Natural killer cell (primary cell): Measurements from ENCODE around the gene EFNA3. TPM values are rescaled to one million over a fixed set of nuclear protein-coding genes. Genes with fewer than 3 reads are reported as not detected.

Experiments used
- ATAC-seq, 3 donors: fragments of 150-1000 bp in 2 of 3; fragments of 200-7000 bp in 1 of 3; cut with Tn5 transposase; 1 replicate in 1 of 3; 2 replicates in 2 of 3; pipeline ENCODE4 v1.10.0; 2021; ENCODE audit warnings: mild to moderate bottlenecking in 2 of 3, moderate library complexity in 2 of 3
- DNase-seq, 2 donors: peaks; one replicate each; pipeline versions ENCODE4 v3.0.0 to v3.0.0-alpha.2; 2013 to 2021; ENCODE audit warnings: mixed read lengths in 1 of 2
- H3K27ac ChIP-seq: one replicate; pipeline ENCODE4 v1.5.1; 2013; ENCODE audit warnings: mild to moderate bottlenecking, low read length
- H3K27me3 ChIP-seq: one replicate; pipeline ENCODE4 v1.6.1; 2013; ENCODE audit warnings: low read length; ENCODE audit not compliant: control insufficient read depth, insufficient read depth
- H3K36me3 ChIP-seq: one replicate; pipeline ENCODE4 v1.6.1; 2013; ENCODE audit warnings: low read length; ENCODE audit not compliant: control insufficient read depth, insufficient read depth
- H3K4me1 ChIP-seq: one replicate; pipeline ENCODE4 v1.6.1; 2013; ENCODE audit warnings: low read length; ENCODE audit not compliant: control insufficient read depth, insufficient read depth
- H3K4me3 ChIP-seq: one replicate; pipeline ENCODE4 v1.5.1; 2013; ENCODE audit warnings: low read length
- H3K9me3 ChIP-seq: one replicate; pipeline ENCODE4 v1.6.1; 2013; ENCODE audit warnings: low read length; ENCODE audit not compliant: control insufficient read depth, insufficient read depth
- H3K27ac Mint-ChIP-seq, 2 donors: one replicate each; pipeline ENCODE4 v1.8.0; 2022; ENCODE audit warnings: mild to moderate bottlenecking in 2 of 2, mixed read lengths in 2 of 2, moderate library complexity in 1 of 2
- H3K27me3 Mint-ChIP-seq, 2 donors: one replicate each; pipeline ENCODE4 v1.8.0; 2022; ENCODE audit warnings: low read depth in 2 of 2, mixed read lengths in 2 of 2
- H3K36me3 Mint-ChIP-seq: one replicate; pipeline ENCODE4 v1.8.0; 2022; ENCODE audit warnings: mixed read lengths
- H3K4me1 Mint-ChIP-seq, 2 donors: one replicate each; pipeline ENCODE4 v1.8.0; 2022; ENCODE audit warnings: mixed read lengths in 2 of 2
- H3K4me3 Mint-ChIP-seq: one replicate; pipeline ENCODE4 v1.8.0; 2022; ENCODE audit warnings: mild to moderate bottlenecking, moderate library complexity, mixed read lengths
- H3K9me3 Mint-ChIP-seq, 2 donors: one replicate each; pipeline ENCODE4 v1.8.0; 2022; ENCODE audit warnings: mixed read lengths in 2 of 2
- CTCF ChIP-seq: fragments of 200-600 bp; IDR thresholded peaks from one replicate; pipeline ENCODE4 v1.8.0; 2022; ENCODE audit warnings: antibody characterized with exemption
- whole genome bisulfite sequencing: methylation state at CpG from one replicate; pipeline ENCODE4 v1.1.7; 2013; ENCODE audit warnings: missing lambda C conversion rate; ENCODE audit not compliant: insufficient coverage; 5-methylcytosine and 5-hydroxymethylcytosine counted together
- intact Hi-C: fragments of 100-400 bp; cut with micrococcal nuclease; formaldehyde crosslinking; loops from one replicate; pipeline ENCODE4 v1.14.2; 2022
- total RNA-seq, 4 donors: library from RNA; stranded (reverse); fragments of 120-200 nt in 1 of 4; gene quantifications; one replicate each; pipeline versions ENCODE4 v1.2.3 to v1.2.4, GENCODE V29; 2013 to 2022

Gene EFNA3
- total RNA-seq, 3 donors from 2014 or later (not counting 1 experiment from before 2014, with no cell fraction given): 0.52 to 1.1 (median 0.68) TPM

- no peaks in the 10 kb centered on the region for H3K9me3 ChIP-seq
- no peaks in the 10 kb centered on the region for H3K9me3 Mint-ChIP-seq
- peak; percentile 93 for TF ChIP-seq CTCF
- no peaks in the 10 kb centered on the region for H3K27me3 ChIP-seq
- intact Hi-C loops: loop anchor here (1.0 to 5.0 kb wide), 5 partner anchors 16 to 503 kb away; partner anchors contain the start of genes CKS1B, PMVK, SHC1 and UBE2Q1
- peak overlapping the region in 1 of 2 donors; percentile 66 for H3K27ac Mint-ChIP-seq
- peaks cover 19 to 37% of the 10 kb centered on the region in 2 donors for H3K4me1 Mint-ChIP-seq
- DNase-seq (peak; percentile 95 to 96), ATAC-seq (peak; percentile 67 to 78 (median 67))
- no peak overlapping the region for H3K4me3 ChIP-seq
- peaks cover 0 to 2% of the 10 kb centered on the region in 2 donors for H3K27me3 Mint-ChIP-seq
- WGBS: 51% methylated on average over 14 of the region's 21 CpGs
- no peak overlapping the region for H3K4me3 Mint-ChIP-seq
- H3K27ac ChIP-seq: no peak overlapping the region
- H3K4me1 ChIP-seq: peaks cover 33% of the 10 kb centered on the region
- peaks cover 13% of the 10 kb centered on the region for H3K36me3 ChIP-seq
- no peaks in the 10 kb centered on the region for H3K36me3 Mint-ChIP-seq
These were observed 17.1 kb upstream of the EFNA3 start for GRCh38 chr1:155061381-155062150.

- no peak overlapping the region for H3K4me3 ChIP-seq
- peaks cover 19 to 37% of the 10 kb centered on the region in 2 donors for H3K4me1 Mint-ChIP-seq
- no peak overlapping the region for H3K4me3 Mint-ChIP-seq
- peaks cover 0 to 2% of the 10 kb centered on the region in 2 donors for H3K27me3 Mint-ChIP-seq
- H3K36me3 Mint-ChIP-seq: no peaks in the 10 kb centered on the region
- peaks cover 13% of the 10 kb centered on the region for H3K36me3 ChIP-seq
- no peak overlapping the region for H3K27ac ChIP-seq
- TF ChIP-seq CTCF: no peak
- H3K9me3 Mint-ChIP-seq: no peaks in the 10 kb centered on the region
- intact Hi-C loops: loop anchor here (5.0 kb wide), 3 partner anchors 60 to 125 kb away; partner anchors contain the start of genes CKS1B, PMVK, SHC1 and ZBTB7B
- no peaks in the 10 kb centered on the region for H3K9me3 ChIP-seq
- 77% methylated on average over 29 of the region's 29 CpGs for WGBS
- ATAC-seq: no peak
- DNase-seq: no peak
- H3K27ac Mint-ChIP-seq: no peak overlapping the region
- no peaks in the 10 kb centered on the region for H3K27me3 ChIP-seq
- peaks cover 33% of the 10 kb centered on the region for H3K4me1 ChIP-seq
These were observed 16.4 kb upstream of the EFNA3 start for GRCh38 chr1:155062151-155062686.

GRCh38 chr1:155062702-155063411 is 15.8 kb upstream of the EFNA3 start:
- H3K9me3 ChIP-seq: no peaks in the 10 kb centered on the region
- Mint-ChIP-seq H3K9me3 (no peaks in the 10 kb centered on the region), H3K27ac (peak overlapping the region; percentile 71 to 80), H3K27me3 (peaks cover 0 to 2% of the 10 kb centered on the region in 2 donors), H3K4me3 (peak overlapping the region; percentile 92), H3K36me3 (no peaks in the 10 kb centered on the region), H3K4me1 (peaks cover 19 to 37% of the 10 kb centered on the region in 2 donors)
- peak in 1 of 3 donors; percentile 16 for ATAC-seq
- H3K27ac ChIP-seq: no peak overlapping the region
- H3K27me3 ChIP-seq: no peaks in the 10 kb centered on the region
- H3K4me1 ChIP-seq: peaks cover 33% of the 10 kb centered on the region
- DNase-seq: peak; percentile 53 to 80
- peaks cover 10% of the 10 kb centered on the region for H3K36me3 ChIP-seq
- H3K4me3 ChIP-seq: peak overlapping the region; percentile 57
- WGBS: 5% methylated on average over 46 of the region's 46 CpGs
- intact Hi-C loops: loop anchor here (1.0 to 5.0 kb wide), 4 partner anchors 22 to 126 kb away; partner anchors contain the start of genes CKS1B, PMVK, SHC1 and ZBTB7B
- TF ChIP-seq CTCF: peak; percentile 72
